HG03432 (cell line): ENCODE results near the gene SERTAD4.
"Not testable (repeated sequence)": the region's sequence is repeated elsewhere in the genome, so short reads cannot be mapped to it uniquely, and the experiment has no call there.

Source experiments
- ATAC-seq: cut with Tn5 transposase; IDR thresholded peaks from one replicate; pipeline ENCODE4 v1.9.1; 2021; ENCODE audit warnings: mild to moderate bottlenecking, moderate library complexity; ENCODE audit not compliant: unreplicated experiment

The SERTAD4 gene

DNA sequence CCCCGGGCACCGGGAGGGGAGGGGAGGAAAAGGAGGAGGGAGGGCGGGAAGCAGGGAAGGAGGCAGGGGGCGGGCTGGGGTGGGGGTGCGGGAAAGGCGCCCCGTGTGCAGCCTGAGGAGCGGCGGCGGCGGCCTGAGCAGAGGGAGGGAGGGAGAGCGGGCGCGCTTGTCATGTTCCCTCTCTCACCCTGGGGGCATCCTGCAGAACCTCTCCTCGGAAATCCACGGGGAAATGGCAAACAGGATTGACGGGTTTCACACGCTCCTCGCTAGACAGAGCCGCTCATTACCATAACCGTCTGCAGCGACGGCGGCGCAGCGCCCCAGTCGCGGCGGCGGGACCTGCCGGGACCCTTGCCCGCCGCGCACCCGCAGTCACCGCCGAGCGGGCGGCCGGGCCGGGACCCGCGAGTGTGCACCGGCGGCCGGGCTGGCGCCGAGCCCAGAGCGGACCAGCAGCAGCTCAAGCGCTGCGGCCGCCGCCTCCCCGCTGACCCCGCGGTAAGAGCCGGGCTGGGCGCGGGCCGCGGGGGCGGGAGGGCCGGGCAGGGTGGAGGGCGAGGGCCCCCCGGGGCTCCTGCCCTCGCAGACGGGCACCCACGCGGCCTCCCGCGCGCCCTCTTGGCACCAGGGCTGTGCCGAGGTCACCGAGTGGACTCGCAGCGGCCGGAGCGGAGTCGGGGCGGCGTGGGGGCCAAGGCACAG lies at the start of gene SERTAD4:
Gene SERTAD4 (plus strand): TSS at position 286 of the 705 bp plus-strand sequence. CDS start 5,165 bp downstream, outside the sequence.
- no peak for ATAC-seq

DNA sequence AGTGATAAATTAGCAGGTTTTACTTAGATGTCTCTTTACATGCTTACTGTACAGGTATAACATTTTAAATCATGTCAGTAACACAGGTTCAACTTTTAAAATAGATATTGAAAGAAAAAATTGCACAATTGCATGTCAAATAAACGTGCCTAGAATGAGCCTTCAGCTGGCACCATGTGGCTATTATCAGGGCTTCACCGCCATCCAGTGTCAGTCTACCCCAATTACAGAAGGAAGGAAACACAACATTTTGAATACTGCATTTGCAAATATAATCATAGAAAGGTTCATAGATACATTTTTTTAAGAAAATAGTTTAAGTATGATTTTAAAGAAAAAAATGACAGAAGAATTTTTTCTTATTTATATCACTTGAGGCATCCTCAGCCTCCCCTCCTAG lies 47.5 kb upstream of the SERTAD4 start:
- ATAC-seq = no peak

DNA sequence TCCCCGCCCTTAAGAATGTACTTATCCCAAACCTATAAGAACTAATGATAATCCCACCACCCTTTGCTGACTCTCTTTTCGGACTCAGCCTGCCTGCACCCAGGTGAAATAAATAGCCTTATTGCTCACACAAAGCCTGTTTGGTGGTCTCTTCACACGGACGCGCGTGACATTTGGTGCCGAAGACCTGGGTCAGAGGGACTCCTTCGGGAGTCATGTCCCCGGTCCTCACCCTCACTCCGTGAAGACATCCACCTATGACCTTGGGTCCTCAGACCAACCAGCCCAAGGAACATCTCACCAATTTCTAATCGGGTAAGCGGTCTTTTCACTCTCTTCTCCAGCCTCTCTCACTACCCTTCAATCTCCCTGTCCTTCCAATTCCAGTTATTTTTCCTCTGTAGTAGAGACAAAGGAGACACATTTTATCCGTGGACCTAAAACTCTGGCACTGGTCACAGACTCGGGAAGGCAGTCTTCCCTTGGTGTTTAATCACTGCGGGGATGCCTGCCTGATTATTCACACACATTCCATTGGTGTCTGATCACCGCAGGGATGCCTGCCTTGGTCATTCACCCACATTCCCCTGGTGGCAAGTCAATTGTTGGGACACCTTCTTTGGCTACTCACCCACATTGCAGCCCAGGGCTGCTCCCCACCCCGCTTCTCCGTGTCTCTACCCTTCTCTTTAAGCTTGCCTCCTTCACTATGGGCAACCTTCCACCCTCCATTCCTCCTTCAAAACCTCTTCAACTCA lies 44.6 kb upstream of the SERTAD4 start:
- not testable (repeated sequence) for ATAC-seq

DNA sequence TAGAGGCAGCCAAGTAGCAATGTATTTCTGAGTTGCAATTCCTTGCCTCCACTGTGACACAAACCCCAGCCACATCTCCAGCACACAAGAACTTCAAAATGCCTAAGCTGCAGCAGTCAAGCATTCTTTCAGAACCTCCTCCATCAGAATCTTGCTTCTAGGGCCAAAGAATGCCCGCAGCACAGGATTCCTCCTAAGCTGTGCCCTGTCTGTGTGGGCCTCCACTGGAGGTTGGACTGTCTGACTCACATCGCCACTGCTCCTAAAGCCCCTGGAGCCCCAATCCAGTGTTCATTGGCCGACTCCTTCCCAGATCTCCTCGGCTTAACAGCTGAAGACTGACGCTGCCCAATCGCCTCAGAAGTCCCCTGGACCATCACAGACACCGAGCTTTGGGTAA lies 43.2 kb upstream of the SERTAD4 start:
- ATAC-seq = no peak

DNA sequence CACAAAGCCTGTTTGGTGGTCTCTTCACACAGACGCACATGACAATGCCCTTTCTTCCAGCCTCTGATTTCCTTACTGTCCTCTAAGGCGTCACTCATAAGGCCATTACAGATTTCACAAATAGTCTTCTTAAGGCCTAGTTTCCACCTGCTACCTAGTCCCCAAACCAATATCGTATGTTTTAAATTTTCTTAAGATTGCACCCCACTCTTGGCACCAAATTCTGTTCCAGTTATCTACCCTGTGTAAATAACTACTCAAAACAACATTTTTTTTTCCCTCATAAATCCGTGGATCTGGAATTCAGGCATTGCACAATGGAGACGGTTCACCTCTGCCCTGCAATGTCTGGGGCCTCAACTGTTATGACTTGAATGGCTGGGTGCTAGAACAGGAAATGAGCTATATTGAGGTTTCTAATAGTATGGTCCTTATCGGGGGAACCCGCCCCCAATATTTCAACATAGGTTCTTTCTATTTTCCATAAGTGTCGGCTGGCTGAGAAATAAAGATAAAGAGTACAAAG lies 36.9 kb upstream of the SERTAD4 start:
- ATAC-seq = no peak

DNA sequence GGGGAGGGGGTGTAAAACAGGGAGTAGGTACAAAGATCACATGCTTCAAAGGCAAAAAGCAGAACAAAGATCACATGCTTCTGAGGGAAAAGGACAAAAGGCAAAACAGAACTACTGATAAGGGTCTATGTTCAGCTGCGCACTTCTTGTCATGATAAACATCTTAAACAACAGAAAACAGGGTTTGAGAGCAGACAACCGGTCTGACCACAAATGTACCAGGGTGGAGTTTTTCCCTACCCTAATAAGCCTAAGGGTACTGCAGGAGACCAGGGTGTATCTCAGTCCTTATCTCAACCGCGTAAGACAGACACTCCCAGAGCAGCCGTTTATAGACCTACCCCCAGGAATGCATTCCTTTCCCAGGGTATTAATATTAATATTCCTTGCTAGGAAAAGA lies 36.3 kb upstream of the SERTAD4 start:
- not testable (repeated sequence) for ATAC-seq

DNA sequence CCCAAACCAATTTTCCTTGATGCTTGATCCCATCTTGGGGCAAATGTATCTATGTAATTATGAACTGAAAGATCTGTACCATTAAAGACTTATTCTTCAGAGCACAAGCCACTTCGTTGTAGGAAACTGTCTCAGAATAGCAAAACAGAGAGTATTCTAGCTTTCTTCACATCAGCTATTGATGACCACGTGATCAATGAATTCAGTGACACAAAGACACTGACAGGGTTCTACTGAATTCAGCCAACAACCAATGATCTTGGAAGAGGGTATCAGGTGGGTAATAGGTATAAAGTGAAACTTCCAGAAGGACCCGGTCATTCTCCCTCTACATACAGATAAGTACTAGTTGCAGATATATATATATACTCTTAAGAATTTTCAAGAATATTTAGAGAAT lies 33.8 kb upstream of the SERTAD4 start:
- ATAC-seq = no peak

DNA sequence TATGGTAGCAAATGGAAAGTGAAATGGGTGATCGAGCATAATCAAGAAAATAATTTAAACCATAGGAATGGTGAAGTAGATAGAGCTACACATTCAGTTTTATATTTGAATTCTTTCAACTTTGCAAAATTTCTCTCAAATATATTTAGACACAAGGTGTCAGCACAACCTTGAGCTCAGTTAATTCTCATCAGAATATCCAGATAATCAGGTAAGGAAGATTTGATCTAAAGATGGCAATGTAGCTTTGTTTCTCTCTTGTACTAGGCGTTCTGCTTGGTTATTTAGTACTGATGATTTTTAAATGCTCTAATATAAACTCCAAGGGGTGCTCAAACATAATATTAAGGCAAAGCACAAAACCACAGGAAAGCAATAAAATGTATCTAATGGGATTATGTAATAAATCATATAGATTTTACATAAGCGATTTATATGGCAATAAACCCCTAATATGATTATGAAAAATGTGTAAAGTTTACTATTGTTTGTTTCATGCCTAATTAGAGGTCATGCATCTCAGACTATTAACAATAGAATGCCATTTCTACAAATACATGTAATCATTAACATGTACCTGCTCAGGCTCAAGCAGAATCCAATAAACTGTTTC lies 32.4 kb upstream of the SERTAD4 start:
- no peak for ATAC-seq

DNA sequence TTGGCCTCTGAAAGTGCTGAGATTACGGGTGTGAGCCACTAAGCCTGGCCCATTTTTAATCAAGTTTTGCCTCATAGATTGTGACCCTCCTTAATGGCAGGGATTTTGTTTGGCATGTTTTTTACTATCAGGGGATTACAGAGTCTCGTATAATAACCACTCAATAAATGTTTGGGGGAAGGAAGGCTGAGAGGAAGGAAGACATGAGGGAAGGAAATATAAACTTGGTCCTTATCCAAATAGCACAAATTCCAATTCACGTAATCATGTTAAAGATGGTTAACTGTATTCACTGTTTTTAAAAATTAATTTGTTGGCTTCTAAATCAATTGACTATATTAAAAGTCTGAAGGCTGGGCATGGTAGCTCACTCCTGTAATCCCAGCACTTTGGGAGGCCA lies 30.9 kb upstream of the SERTAD4 start:
- ATAC-seq = no peak

DNA sequence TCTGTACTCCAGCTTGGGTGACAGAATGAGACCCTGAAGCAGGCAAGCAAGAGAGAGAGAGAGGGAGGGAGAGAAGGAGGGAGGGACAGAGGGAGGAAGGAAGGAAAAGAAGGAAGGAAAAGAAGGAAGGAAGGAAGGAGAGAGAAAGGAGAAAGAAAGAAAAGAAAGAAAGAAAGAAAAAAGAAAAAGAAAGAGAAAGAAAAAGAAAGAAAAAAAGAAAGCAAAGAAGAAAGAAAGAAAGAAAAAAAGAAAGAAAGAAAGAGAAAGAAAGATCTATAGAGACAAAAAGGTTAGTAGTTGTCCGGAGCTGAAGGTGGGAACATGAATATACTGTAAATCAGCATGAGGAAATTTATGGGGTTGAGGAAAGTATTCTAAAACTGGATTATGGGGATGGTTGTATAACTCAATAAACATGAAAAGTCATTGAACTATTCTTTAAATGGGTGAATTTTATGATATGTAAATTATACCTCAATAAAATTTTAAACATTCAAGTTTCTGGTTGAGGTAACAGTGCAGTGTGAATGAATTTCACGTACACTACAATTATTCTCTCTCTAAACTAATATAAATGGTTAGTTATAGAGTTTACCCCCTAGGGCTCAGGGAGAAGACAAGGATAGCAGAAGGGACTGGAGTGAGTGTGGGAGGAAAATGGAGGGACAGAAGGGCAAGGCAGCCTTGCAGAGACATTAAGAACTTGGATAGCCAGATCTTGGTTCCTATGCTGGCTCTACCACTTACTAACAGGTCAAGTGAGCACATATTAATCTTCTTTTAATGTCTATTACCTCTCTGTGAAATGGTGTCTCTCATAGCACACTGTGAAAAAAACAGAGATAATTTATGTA lies 24.8 kb upstream of the SERTAD4 start:
- no peak for ATAC-seq

DNA sequence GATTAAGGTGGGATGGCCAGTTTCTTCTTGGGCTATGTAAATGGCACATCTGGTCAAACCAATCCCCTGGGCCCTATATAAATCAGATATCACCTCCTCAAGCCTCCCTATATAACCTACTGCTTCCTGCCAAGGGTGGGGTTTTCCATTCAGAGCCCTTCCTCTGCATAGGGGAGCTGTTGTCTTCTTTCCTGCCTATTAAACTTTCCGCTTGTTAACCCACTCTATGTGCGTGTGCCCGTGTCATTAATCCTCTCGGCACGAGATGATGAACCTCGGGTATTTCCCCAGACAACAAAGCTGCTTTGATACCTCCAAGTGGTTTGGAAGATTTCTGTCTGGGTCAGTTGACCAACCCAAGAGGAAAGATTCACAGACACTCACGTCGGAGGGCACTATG lies 19.3 kb upstream of the SERTAD4 start:
- no peak for ATAC-seq

DNA sequence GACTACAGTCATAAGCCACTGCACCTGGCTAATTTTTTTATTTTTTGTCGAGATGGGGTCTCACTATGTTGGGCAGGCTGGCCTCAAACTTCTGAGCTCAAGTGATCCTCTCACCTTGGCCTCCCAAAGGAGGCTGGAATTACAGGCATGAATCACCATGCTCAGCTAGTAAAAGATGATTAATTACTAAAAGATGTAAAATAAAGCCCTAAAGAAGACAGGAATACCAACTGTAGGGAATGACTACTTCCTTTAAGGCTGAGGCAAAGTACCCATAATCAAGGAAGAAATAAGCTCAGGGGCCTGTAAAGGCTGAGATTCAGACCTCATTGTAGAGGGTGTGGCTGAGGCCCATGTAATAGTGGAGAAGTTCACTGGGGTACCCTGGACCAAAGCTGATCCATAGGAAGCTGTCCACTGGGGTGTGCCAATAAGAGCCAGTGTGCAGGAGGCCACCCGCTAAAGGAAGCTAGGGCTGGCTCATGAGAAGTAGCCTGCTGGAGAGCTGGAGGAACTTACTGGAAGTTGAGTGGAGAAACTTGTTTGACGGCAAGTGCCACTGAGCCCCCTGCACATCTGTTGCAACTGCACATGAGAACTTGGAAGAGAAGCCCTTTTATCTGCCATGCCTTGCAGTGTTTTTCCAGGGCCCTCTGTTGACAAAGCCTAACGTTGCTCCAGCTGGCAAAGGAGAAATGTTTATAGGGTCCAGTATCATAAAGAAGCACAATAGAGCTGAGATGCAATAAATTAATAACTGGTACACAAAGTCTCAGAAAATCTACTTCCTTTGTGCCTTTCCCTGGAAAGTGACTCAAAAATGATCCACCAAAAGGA lies 17.8 kb upstream of the SERTAD4 start:
- no peak for ATAC-seq

DNA sequence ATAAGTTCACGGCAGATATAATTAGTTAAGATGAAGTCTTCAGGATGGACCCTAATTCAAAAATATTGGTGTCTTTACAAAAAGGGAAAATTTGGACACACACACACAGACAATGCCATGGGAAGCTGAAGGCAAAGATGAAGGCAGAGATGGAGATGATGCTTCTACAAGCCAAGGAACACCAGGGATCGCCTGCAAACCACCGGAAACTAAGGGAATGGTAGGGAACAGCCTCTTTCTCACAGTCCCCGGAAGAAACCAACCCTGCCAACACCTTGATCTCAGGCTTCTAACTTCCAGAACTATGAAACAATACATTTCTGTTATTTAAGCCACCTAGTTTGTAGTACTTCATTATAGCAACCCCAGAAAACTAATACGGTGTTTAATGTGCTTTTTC lies 15.1 kb upstream of the SERTAD4 start:
- ATAC-seq = no peak

DNA sequence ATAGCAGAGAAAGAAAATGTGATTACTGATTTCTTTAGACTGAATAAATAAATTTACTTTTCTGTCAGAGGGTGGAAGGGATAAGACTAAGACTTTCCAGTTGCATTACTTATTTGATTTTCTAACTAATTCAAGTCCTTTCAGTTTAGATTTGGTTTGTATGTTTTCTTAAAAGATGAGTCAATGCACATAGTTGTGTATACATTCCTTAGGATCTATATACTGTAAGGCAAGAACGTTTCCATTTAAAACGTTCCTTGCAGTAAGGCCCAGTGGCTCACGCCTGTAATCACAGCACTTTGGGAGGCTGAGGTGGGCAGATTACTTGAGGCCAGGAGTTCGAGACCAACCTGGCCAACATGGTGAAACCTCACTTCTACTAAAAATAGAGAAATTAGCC lies 14.5 kb upstream of the SERTAD4 start:
- no peak for ATAC-seq

DNA sequence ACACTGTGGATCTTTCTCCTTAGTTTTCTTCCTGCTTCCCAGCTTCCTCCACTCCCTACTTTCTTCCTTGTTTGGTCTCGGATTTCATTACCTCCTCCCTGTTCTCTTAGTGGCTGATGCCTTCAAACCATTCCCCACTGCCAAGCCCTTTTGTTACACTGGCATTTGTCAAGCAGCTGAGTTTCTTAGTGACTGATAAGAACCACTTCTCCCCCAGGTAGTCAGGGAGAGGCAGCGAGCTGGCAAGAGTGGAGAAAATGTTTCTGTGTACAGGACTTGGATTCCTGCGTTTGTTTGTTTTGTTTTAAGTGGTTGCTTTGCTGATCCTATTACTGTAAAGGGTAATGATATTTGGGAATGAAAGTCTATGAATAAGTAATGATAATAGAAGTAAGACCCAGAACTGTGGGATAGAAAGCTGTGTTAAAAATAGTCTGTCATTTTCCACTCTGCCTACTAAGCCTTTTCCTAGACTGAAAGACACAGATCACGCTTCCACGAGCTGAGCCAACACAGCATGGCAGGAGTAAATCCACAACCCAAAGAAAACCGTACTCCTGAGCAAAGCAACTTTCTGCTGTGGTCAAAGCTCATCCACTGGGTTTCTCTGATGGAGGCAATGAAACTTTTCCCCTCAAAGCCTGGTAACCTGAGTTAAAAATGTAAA lies 10.1 kb upstream of the SERTAD4 start:
- no peak for ATAC-seq

DNA sequence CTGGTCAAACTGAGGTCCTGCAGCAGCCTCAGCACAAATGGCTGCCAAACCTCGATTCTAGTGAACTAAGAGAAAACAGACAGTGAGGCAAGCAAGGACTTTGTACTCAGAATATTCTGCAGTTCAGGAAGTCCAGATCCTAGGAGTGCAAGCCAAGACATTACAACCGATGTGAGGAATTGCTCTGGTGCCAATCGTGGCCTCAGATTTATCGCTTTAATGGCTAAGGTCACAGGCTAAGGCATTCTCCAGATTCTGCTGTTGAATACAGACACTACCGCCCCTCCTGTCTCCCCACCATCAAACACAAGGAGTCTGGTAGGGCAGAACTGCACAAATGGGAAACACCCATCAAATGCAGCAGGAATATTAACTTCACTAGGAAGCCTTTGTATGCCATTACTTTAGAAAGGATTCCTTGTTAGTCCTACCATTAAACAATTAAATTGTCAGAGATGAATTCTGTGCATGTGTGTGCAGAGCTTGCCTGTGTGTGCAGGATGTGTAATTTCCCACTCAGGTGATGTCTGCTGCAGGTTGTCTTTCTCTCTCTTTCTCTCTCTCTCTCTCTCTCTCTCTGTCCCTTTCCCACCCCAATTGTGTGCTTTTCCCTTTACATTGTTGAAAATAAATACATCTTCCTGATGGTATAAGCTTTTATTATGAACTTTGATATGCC lies 9.2 kb upstream of the SERTAD4 start:
- no peak for ATAC-seq

DNA sequence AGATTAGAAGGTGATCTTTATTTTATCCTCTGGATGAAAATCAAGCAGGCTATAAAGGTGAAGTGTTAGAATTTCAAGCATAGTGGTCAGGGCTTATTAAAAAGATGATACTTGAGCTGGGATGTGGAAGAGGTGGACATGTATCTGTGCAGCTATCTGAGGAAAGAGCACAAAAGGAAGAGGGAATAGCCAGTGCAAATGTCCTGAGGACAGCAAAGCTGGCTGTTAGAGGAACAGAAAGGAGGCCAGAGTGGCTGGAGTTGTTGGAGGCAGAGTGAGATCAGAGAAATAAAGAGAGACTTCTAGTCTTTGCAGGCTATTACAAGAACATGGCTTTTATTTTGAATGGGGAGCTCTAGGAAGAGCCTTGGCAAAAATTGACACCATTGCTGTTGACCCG lies 4.4 kb upstream of the SERTAD4 start:
- no peak for ATAC-seq

DNA sequence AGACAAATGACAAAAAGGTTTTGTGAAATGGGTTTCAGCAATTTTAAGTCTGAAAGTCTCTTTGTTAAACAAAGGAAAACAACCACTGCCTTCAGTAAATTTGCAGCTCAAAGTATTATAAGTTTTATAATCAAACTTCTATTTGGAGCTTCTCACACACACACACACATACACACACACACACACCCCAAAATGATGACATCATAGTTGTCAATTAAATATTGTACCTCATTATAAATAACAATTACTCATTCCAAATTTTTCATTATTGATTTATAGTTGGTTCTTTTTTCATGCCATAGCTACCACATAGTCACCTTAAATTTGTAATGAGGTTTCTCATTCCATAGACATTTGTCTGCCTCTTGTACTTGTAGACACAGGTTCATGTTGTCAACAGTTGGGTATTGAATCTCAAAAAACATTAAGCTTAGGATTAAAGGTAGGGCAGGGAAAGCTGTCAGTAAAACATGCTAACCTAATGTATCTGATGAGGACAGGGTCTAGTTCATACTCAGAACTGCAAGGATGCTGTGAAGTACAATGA lies 2.4 kb upstream of the SERTAD4 start:
- ATAC-seq = no peak
